ENCODE results near the gene ADAMTS18. TPM values are rescaled to one million over a fixed set of nuclear protein-coding genes. Genes with fewer than 3 reads are reported as not detected.

Gene ADAMTS18, protein sequence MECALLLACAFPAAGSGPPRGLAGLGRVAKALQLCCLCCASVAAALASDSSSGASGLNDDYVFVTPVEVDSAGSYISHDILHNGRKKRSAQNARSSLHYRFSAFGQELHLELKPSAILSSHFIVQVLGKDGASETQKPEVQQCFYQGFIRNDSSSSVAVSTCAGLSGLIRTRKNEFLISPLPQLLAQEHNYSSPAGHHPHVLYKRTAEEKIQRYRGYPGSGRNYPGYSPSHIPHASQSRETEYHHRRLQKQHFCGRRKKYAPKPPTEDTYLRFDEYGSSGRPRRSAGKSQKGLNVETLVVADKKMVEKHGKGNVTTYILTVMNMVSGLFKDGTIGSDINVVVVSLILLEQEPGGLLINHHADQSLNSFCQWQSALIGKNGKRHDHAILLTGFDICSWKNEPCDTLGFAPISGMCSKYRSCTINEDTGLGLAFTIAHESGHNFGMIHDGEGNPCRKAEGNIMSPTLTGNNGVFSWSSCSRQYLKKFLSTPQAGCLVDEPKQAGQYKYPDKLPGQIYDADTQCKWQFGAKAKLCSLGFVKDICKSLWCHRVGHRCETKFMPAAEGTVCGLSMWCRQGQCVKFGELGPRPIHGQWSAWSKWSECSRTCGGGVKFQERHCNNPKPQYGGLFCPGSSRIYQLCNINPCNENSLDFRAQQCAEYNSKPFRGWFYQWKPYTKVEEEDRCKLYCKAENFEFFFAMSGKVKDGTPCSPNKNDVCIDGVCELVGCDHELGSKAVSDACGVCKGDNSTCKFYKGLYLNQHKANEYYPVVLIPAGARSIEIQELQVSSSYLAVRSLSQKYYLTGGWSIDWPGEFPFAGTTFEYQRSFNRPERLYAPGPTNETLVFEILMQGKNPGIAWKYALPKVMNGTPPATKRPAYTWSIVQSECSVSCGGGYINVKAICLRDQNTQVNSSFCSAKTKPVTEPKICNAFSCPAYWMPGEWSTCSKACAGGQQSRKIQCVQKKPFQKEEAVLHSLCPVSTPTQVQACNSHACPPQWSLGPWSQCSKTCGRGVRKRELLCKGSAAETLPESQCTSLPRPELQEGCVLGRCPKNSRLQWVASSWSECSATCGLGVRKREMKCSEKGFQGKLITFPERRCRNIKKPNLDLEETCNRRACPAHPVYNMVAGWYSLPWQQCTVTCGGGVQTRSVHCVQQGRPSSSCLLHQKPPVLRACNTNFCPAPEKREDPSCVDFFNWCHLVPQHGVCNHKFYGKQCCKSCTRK (N-terminal part only)
- 0.94 TPM for total RNA-seq

GRCh38 chr16:77434530-77435271 is at the start of gene ADAMTS18:
TSS of gene ADAMTS18 (minus strand) at chr16:77435034. CDS start at chr16:77434695, 339 bp downstream.

Other genes with a start within 250 kb of the ADAMTS18 start
- 11.0 TPM for gene MON1B, start 243.8 kb downstream of the ADAMTS18 start, total RNA-seq
- gene SYCE1L, start 235.6 kb downstream of the ADAMTS18 start, total RNA-seq: 2.8 TPM

All from parietal lobe (tissue), 1 donor.